Glomerular visceral epithelial cell (primary cell): ENCODE measurements around the gene DAAM2.

ENCODE experiments used
- DNase-seq: peaks from one replicate; pipeline ENCODE4 v3.0.0-alpha.2; 2016; ENCODE audit errors: extremely low spot score

Gene DAAM2

GRCh38 chr6:39787322-39787721, 4.9 kb upstream of the DAAM2 start:
- no peak for DNase-seq

- no peak for DNase-seq
Observed at GRCh38 chr6:39790772-39791171, 1.4 kb upstream of the DAAM2 start.

DNA sequence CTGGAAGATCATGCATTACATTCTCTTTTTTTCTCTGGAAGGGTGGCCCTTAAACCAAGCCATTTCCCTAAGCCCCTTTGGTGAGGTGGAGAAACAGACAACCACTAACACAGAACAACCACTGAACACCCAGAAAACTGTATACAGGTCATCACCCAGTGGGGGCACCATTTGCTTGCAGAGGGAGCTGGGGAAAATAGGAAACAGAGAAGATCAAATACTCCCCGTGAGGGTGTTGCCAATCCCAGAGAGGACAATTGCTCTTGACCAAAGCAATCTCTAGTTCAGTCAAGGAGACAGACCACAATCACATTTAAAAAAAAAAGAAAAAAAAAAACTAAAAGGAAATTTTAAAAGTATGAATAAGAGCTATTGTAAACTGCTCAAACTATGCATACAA, 865 bp upstream of the DAAM2 start:
- no peak for DNase-seq

GRCh38 chr6:39792540-39793450, 619 bp downstream of the DAAM2 start:
- DNase-seq, result no peak

DNA sequence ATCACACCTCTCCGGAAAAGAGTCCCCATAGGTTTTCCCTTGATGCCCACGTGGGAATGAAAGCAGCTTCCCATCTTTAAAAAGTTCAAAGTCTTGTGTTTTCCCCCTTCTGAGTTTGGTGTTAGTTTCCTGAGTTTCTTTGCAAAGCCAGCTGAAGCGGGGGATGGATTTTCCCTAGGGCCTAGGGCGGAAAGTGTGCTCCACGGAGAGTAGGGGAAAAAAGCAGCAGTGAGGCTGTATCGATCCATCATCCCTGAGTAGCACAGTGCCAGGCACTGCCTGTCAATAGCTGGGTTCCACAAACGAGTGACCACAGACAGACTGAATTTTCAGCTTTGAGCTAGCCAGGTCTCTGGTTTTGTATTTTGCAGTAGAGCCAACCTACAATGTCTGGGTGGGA, 1.3 kb downstream of the DAAM2 start:
- no peak for DNase-seq

- no peak for DNase-seq
Observed at GRCh38 chr6:39794231-39794630, 2.1 kb downstream of the DAAM2 start.

DNA sequence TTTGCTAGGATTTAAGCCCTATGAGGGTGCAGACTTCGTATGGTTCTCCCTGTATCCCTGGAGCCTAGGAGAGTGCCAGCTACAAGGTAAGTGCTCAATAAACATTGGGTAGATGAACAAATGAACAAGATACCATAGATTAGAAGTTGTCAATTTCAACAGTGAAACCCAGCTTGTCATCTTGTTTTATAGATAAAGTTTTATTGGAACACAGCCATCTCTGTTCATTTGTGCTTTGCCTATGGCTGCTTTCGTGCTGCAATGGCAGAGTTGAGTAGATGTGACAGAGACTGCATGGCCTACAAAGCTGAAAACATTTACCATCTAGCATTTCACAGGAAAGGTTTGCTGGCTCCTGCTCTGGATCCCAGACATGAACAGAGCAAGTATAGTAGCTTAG, 5.6 kb downstream of the DAAM2 start:
- DNase-seq, result no peak

DNA sequence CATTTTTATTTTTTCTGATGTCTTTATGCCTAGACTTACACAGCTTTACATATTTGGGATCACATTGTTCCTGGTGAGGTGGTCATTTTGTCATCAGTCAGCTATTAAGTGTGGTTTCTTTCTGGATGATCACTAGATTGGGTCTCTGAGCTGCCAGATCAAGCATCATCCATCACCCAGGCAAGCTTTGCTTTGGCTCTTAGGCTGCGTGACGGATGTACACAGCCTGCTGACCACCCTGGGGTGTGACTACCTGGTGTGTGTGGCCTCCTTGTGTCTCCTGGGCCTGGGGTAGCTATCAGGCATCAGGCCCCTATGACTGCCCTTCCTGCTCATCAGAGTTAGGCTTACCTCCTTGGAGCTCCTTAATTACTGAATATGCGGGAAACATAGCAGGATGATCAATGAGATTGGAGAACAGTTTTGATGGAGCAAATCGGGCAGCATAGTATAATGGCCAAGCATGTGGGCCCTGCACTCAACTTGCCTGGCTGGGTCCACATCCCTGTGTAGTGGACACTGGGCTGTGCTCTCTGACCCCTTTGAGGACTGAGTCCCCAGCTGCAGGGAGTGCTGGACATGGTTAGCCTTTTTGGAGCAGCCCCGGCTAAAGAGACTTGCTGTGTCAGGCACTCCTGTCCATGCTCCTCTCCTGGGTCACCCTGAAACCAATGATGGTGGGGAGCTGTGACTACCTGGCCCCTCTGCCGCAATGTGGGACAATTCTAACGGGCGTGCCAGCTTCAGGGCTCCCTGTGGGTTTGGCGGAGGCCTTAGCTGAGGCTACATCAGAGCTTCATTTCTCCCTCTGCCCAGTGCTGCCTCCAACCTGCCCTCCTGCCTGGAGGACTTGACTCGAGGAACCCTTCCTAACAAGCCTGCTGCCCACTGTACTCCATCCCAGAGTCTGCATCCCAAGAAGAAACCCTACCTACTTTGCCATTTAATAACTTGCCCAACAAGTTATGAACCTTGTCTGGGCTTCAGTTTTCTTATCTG, 8.2 kb downstream of the DAAM2 start:
- no peak for DNase-seq

DNA sequence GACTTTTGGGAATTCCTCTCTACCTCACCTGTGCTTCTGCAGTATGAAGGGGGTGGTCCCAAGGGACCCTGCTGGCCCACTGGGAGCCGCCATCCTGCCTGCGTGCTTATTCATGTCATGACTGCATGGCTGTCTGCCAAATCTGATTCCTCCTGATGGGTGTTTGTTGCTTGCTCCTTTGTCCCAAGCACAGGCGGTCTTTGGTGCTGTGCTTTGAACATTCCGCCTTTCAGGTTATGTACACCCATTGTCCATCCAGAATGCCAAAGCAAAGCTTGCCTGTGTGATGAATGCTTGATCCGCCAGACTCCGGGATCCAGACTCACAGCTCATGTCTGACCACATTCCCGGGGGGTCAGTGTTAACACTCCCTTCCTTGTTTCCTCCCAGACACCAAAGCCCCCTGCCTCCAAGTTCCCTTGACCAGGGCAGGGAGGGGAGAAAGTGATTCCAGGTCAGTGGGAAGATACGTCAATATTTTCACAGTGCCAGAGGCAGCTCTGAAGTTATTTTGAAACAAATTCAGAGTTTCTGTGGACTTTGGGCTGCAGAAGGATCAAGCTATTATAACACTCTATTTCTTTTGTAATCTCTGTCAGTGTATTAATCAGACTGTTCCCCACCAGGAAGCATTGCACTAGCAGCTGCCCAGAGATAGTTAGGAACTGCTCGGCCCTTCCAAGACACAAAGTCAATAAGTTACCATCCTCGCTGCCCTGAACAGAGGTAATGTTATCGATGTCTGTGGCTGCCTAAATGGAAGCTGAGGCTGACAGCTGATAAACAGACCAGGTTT, 9.5 kb downstream of the DAAM2 start:
- no peak for DNase-seq

GRCh38 chr6:39803872-39804271, 11.7 kb downstream of the DAAM2 start:
- DNase-seq, result no peak

DNA sequence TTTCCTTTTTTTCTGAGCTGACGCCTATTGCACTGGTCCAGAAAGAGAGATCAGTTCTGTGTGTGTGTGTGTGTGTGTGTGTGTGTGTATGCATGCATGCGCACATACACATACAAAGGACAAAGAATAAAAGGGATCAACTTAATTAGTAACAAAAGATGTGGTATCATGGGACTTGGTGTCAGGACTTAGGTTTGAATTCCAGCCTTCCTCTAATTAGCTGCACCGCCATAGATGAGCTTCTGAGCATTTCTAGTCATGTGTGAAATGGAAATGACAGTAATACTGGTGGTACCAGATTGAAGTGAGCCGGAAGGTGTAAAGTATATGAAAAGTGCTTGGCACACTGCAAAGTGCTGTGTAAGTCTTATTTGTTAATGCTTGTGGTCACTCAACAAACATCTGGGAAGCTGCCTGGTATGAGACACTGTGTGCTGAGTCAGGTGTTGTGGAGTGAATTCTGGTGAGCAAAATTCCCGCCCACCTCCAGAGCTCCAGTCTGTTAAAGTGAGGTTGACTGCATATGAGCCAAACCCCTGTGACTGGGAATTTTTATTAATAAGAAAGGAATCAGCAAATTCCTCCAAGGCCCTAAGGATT, 12.4 kb downstream of the DAAM2 start:
- DNase-seq, result peak; percentile 12

- DNase-seq, result no peak
Observed at GRCh38 chr6:39806278-39806677, 14.1 kb downstream of the DAAM2 start.

GRCh38 chr6:39808346-39808745, 16.2 kb downstream of the DAAM2 start:
- no peak for DNase-seq

GRCh38 chr6:39808964-39809363, 16.8 kb downstream of the DAAM2 start:
- no peak for DNase-seq

- no peak for DNase-seq
Observed at GRCh38 chr6:39811835-39812345, 19.7 kb downstream of the DAAM2 start.

- DNase-seq, result no peak
Observed at GRCh38 chr6:39812496-39812852, 20.3 kb downstream of the DAAM2 start.

DNA sequence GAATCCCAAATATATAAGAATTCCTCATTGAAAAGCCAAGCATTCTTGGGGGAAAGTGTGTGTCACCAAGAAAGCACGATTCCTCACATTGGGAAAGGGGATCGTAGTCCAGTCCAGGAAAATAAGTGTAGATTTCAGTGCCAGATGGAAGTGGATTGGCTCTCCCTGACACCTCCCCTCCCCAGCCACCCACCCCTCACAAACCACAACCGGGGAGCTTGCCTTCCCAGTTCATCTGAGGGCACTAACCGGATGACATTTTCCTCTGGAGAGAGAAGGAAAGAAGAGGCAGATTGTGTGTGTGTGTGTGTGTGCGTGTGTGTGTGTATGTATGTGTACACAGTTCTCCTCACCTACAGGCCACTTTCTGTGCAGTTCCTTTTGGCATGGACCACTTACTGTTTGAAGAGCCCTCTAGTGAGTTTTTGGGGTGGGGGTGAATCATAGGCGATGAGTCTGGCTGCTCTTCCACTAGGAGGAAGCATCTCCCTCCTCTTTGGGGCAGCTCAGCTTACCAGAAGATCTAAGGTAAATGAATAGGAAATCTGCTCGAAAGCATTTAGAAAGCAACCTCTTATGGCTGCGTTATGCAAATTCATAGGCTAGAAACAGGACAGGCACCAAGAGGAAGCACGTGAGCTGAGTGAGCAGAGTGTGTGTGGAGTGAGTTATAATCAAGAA, 20.8 kb downstream of the DAAM2 start:
- DNase-seq, result no peak

- DNase-seq, result no peak
Observed at GRCh38 chr6:39814236-39814635, 22.1 kb downstream of the DAAM2 start.

DNA sequence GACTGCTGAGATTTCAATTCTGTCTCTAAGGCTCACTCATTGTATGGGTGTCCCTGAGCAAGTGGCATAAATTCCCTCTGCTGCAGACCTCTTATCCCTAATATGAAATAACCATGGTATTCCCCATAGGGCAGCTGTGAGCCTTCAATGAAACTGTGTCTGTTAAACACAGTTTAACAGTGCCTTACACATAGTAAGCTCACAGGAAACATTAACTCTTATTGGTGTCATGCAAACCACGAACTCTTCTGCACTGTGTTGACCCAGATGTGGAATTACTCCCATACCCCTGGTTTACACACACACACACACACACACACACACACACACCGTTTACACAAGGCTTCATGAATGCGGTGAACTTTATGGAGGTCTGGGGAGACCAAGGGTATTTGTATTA, 23.2 kb downstream of the DAAM2 start:
- no peak for DNase-seq

- no peak for DNase-seq
Observed at GRCh38 chr6:39816747-39817146, 24.6 kb downstream of the DAAM2 start.

- DNase-seq, result no peak
Observed at GRCh38 chr6:39818695-39819094, 26.5 kb downstream of the DAAM2 start.
